A549 (cell line): ENCODE results near the gene VCL. TPM values are rescaled to one million over a fixed set of nuclear protein-coding genes. Genes with fewer than 3 reads are reported as not detected.

ENCODE experiments used
- ATAC-seq, 2 experiments: fragments of 200-7000 bp in 1 of 2; fragments of >200 bp in 1 of 2; cut with Nextera tagmentation in 1 of 2; cut with Tn5 transposase in 1 of 2; 3 replicates each; pipeline versions ENCODE4 v1.8.0 to v1.9.1; 2018 to 2020; ENCODE audit warnings: mild to moderate bottlenecking in 1 of 2, moderate library complexity in 1 of 2
- CTCF ChIA-PET: fragments of 300-600 bp; sonication (Branson Sonifier 250); formaldehyde crosslinking; extraction: SDS; loops from one replicate; lab custom pipeline; 2021; ENCODE audit warnings: antibody characterized with exemption, inconsistent platforms; lab: Yijun Ruan, JAX
- POLR2A ChIA-PET: fragments of 350-600 bp; formaldehyde crosslinking; extraction: SDS; loops from one replicate; lab custom pipeline; 2021; ENCODE audit warnings: antibody characterized with exemption, inconsistent platforms; lab: Yijun Ruan, JAX
- DNase-seq, 2 experiments: peaks; one replicate each; pipeline versions ENCODE4 v3.0.0 to v3.0.0-alpha.2; 2011 to 2016; ENCODE audit warnings: low read depth in 1 of 2, low spot score in 1 of 2
- FAIRE-seq: peaks from 2 replicates; lab custom pipeline; 2011; peaks lifted over from hg19 to GRCh38; lab: Jason Lieb, UNC
- H3K27ac ChIP-seq, 2 experiments: fragments of >200 bp; sonication (Bioruptor Twin); formaldehyde crosslinking; 3 replicates each; pipeline ENCODE4 v1.5.1; 2016 to 2017
- H3K4me1 ChIP-seq: fragments of >200 bp; sonication (Bioruptor Twin); formaldehyde crosslinking; 3 replicates; pipeline ENCODE4 v1.6.1; 2016
- H3K4me2 ChIP-seq: fragments of >200 bp; sonication (Bioruptor Twin); formaldehyde crosslinking; 3 replicates; pipeline ENCODE4 v1.6.1; 2016
- H3K4me3 ChIP-seq: fragments of >200 bp; sonication (Bioruptor Twin); formaldehyde crosslinking; 3 replicates; pipeline ENCODE4 v1.5.1; 2016
- H3K9me3 ChIP-seq: fragments of >200 bp; sonication (Bioruptor Twin); formaldehyde crosslinking; 3 replicates; pipeline ENCODE4 v1.6.1; 2016
- CBX8 ChIP-seq: fragments of 200-600 bp; sonication (generic); IDR thresholded peaks from 2 replicates; pipeline ENCODE4 v1.6.1; 2016
- CEBPB ChIP-seq, 2 experiments: fragments of >200 bp in 1 of 2; sonication (Bioruptor Twin) in 1 of 2; formaldehyde crosslinking in 1 of 2; IDR thresholded peaks; 2 replicates each; pipeline ENCODE4 v1.6.1; 2012 to 2016
- CHD2 ChIP-seq: fragments of 150-350 bp; IDR thresholded peaks from 2 replicates; pipeline ENCODE4 v1.6.1; 2014; ENCODE audit warnings: low read length; ENCODE audit not compliant: partially characterized antibody
- CHD4 ChIP-seq: fragments of 200-600 bp; sonication (generic); IDR thresholded peaks from 2 replicates; pipeline ENCODE4 v1.6.1; 2016; ENCODE audit warnings: antibody characterized with exemption, mild to moderate bottlenecking, borderline replicate concordance
- CTCF ChIP-seq: fragments of >200 bp; sonication (Bioruptor Twin); formaldehyde crosslinking; IDR thresholded peaks from 3 replicates; pipeline ENCODE4 v1.5.1; 2016
- E2F6 ChIP-seq: IDR thresholded peaks from 2 replicates; pipeline ENCODE4 v1.6.1; 2012; ENCODE audit warnings: low read depth, borderline replicate concordance
- EP300 ChIP-seq, 2 experiments: fragments of >200 bp; sonication (Bioruptor Twin); formaldehyde crosslinking; IDR thresholded peaks; 2 replicates in 1 of 2; 3 replicates in 1 of 2; pipeline ENCODE4 v1.6.1; 2016 to 2017
- ESRRA ChIP-seq: fragments of 150-350 bp; IDR thresholded peaks from 2 replicates; pipeline ENCODE4 v1.6.1; 2014; ENCODE audit warnings: mild to moderate bottlenecking, low read length, borderline replicate concordance
- FOSL2 ChIP-seq, 2 experiments: fragments of 450-650 bp in 1 of 2; fragments of >200 bp in 1 of 2; sonication (Bioruptor Twin) in 1 of 2; formaldehyde crosslinking; IDR thresholded peaks; 2 replicates each; pipeline versions ENCODE4 v1.5.0 to v1.6.1; 2016 to 2020; ENCODE audit warnings: mild to moderate bottlenecking in 1 of 2, moderate library complexity in 1 of 2
- GATA3 ChIP-seq: IDR thresholded peaks from 2 replicates; pipeline ENCODE4 v1.6.1; 2012; ENCODE audit warnings: borderline replicate concordance
- HMGXB4 ChIP-seq: fragments of 250-450 bp; sonication (Bioruptor Pico); IDR thresholded peaks from 2 replicates; pipeline ENCODE4 v1.5.0; 2021; ENCODE audit warnings: mild to moderate bottlenecking, moderate library complexity, borderline replicate concordance
- KDM1A ChIP-seq: fragments of 200-600 bp; sonication (generic); IDR thresholded peaks from 2 replicates; pipeline ENCODE4 v1.6.1; 2016; ENCODE audit warnings: low read depth, mild to moderate bottlenecking
- KDM5A ChIP-seq: fragments of 200-600 bp; sonication (generic); IDR thresholded peaks from 2 replicates; pipeline ENCODE4 v1.6.1; 2016; ENCODE audit warnings: antibody characterized with exemption, mild to moderate bottlenecking
- MAFK ChIP-seq: fragments of 450-650 bp; IDR thresholded peaks from 2 replicates; pipeline ENCODE4 v1.6.1; 2014; ENCODE audit not compliant: partially characterized antibody
- MYC ChIP-seq: IDR thresholded peaks from 2 replicates; pipeline ENCODE4 v1.6.1; 2012; ENCODE audit warnings: mild to moderate bottlenecking, inconsistent platforms, low read length, improper control_type of control experiment, borderline replicate concordance
- NFE2L2 ChIP-seq: fragments of 150-350 bp; conservative IDR thresholded peaks from 2 replicates; pipeline ENCODE4 v1.6.1; 2014; ENCODE audit warnings: low read length
- PBX3 ChIP-seq: IDR thresholded peaks from 2 replicates; pipeline ENCODE4 v1.6.1; 2012
- POLR2A ChIP-seq: IDR thresholded peaks from 2 replicates; pipeline ENCODE4 v1.6.1; 2012; ENCODE audit warnings: mild to moderate bottlenecking, low read length
- REST ChIP-seq: fragments of 200-600 bp; sonication (generic); IDR thresholded peaks from 2 replicates; pipeline ENCODE4 v1.6.1; 2016; ENCODE audit warnings: antibody characterized with exemption, mild to moderate bottlenecking, moderate library complexity
- SMC3 ChIP-seq: fragments of >200 bp; sonication (Bioruptor Twin); formaldehyde crosslinking; IDR thresholded peaks from 3 replicates; pipeline ENCODE4 v1.6.1; 2018; ENCODE audit warnings: inconsistent platforms
- SREBF2 ChIP-seq: fragments of 450-650 bp; IDR thresholded peaks from 2 replicates; pipeline ENCODE4 v1.6.1; 2014; ENCODE audit warnings: mild to moderate bottlenecking, moderate library complexity
- ZC3H11A ChIP-seq: fragments of 450-650 bp; IDR thresholded peaks from 2 replicates; pipeline ENCODE4 v1.6.1; 2014; ENCODE audit warnings: antibody characterized with exemption, mild to moderate bottlenecking
- ZFP36 ChIP-seq: fragments of 450-650 bp; IDR thresholded peaks from 2 replicates; pipeline ENCODE4 v1.6.1; 2014; ENCODE audit warnings: borderline replicate concordance; ENCODE audit not compliant: partially characterized antibody
- ZSCAN20 ChIP-seq: fragments of 250-450 bp; sonication (Bioruptor Pico); IDR thresholded peaks from 2 replicates; pipeline ENCODE4 v1.8.0; 2022; ENCODE audit warnings: mild to moderate bottlenecking, moderate library complexity
- WGBS: methylation state at CpG from one replicate; pipeline ENCODE4 v1.1.6; 2017; ENCODE audit errors: missing lambda C conversion rate; 5-methylcytosine and 5-hydroxymethylcytosine counted together
- polyA plus RNA-seq, 4 experiments: library from polyadenylated mRNA; depleted of rRNA in 3 of 4; stranded (reverse); fragments of >200 nt; fragmentation: RNase III in 1 of 4; extraction: RNeasy Plus Mini Kit Qiagen cat#74134 plus additional on column Dnase treatment in 1 of 4; gene quantifications; 2 replicates in 3 of 4; 3 replicates in 1 of 4; pipeline ENCODE4 v1.2.3, GENCODE V29; 2011 to 2017

The VCL gene
- polyA plus RNA-seq, 2 of the 4 experiments (the other 2 are of a cell fraction): 101 to 112 TPM

GRCh38 chr10:74063256-74063655, 65.3 kb downstream of the VCL start:
- H3K27ac ChIP-seq: no peak overlapping the region; a peak in 1 of 6 replicates
- peaks cover 23% of the 10 kb centered on the region for H3K4me1 ChIP-seq
- FAIRE-seq: no peak
- no peak overlapping the region for H3K4me3 ChIP-seq
- no peak overlapping the region for H3K4me2 ChIP-seq
- no peak for TF ChIP-seq EP300 (IDR thresholded peaks at IDR 0.05)
- no peak for TF ChIP-seq KDM1A
- no peak for TF ChIP-seq HMGXB4 (CRISPR knock-in tag)
- no peak for TF ChIP-seq ZFP36
- no peak for TF ChIP-seq MYC
- TF ChIP-seq NFE2L2: no peak
- TF ChIP-seq ZC3H11A: no peak
- no peak for TF ChIP-seq CHD4
- no peak for TF ChIP-seq ZSCAN20 (CRISPR knock-in tag)
- no peak for TF ChIP-seq SMC3
- no peak for TF ChIP-seq GATA3
- TF ChIP-seq REST: no peak
- TF ChIP-seq KDM5A: no peak
- TF ChIP-seq, all 56 proteins: peak for 0
- H3K9me3 ChIP-seq: no peaks in the 10 kb centered on the region
- POLR2A ChIA-PET: no interaction called here
- CTCF ChIA-PET: interaction anchor here (1.4 kb wide), 1 partner anchor 18 kb away, joined by 4 read pairs; no protein-coding TSS in a partner anchor
- DNase-seq: no peak
- ATAC-seq: no peak

- 85% methylated on average over 4 of the region's 4 CpGs for WGBS
- ATAC-seq: peak in 1 of 2 experiments; percentile 21; a peak in 1 of 6 replicates
- DNase-seq: no peak
- FAIRE-seq: peak; percentile 51
- POLR2A ChIA-PET: no interaction called here
- CTCF ChIA-PET: interaction anchor here (0.6 to 1.9 kb wide), 3 partner anchors 9 to 181 kb away, joined by 3 to 11 read pairs (median 4); no protein-coding TSS in a partner anchor
- H3K4me3 ChIP-seq: no peak overlapping the region
- H3K4me1 ChIP-seq: peaks cover 56% of the 10 kb centered on the region
- H3K27ac ChIP-seq: peak overlapping the region; percentile 65 to 81
- H3K4me2 ChIP-seq: peak overlapping the region; percentile 44
- TF ChIP-seq E2F6 (no peak), ZFP36 (no peak), POLR2A (no peak), MYC (no peak), PBX3 (no peak), MAFK (peak; percentile 89), CEBPB (IDR thresholded peaks at IDR 0.05) (peak; percentile 57 to 59; a peak in 3 of 4 replicates), CBX8 (no peak), CTCF (no peak), ZC3H11A (no peak), CHD2 (no peak), SREBF2 (no peak), FOSL2 (IDR thresholded peaks at IDR 0.05) (no peak), FOSL2 (CRISPR knock-in tag; IDR thresholded peaks at IDR 0.05) (peak; percentile 27), ESRRA (no peak)
- H3K9me3 ChIP-seq: no peaks in the 10 kb centered on the region
Observed at GRCh38 chr10:74067373-74068352, 69.7 kb downstream of the VCL start.
